ENCODE measurements around the gene MFF.

DNA sequence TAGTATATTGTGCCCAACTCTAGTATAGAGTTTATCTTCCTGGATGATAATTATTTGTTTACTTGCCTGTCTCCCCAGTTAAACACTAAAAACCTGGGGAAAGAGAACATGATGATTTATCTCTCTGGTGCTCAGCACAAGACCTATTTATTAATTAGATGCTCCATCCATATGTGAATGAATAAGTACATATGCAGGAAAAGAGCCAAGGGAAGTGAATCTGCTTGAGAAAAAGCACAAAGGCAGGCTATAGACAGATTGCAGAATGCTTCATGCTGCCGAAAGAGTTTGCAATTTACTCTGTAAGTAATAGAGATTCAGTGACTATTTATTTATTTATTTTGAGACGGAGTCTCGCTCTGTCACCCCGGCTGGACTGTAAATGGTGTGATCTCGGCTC, 37.3 kb upstream of the MFF start:
- no peak for TF ChIP-seq EZH2 (IDR thresholded peaks at IDR 0.05)
- TF ChIP-seq, protein P1, sequence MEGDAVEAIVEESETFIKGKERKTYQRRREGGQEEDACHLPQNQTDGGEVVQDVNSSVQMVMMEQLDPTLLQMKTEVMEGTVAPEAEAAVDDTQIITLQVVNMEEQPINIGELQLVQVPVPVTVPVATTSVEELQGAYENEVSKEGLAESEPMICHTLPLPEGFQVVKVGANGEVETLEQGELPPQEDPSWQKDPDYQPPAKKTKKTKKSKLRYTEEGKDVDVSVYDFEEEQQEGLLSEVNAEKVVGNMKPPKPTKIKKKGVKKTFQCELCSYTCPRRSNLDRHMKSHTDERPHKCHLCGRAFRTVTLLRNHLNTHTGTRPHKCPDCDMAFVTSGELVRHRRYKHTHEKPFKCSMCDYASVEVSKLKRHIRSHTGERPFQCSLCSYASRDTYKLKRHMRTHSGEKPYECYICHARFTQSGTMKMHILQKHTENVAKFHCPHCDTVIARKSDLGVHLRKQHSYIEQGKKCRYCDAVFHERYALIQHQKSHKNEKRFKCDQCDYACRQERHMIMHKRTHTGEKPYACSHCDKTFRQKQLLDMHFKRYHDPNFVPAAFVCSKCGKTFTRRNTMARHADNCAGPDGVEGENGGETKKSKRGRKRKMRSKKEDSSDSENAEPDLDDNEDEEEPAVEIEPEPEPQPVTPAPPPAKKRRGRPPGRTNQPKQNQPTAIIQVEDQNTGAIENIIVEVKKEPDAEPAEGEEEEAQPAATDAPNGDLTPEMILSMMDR (IDR thresholded peaks at IDR 0.05 in 2 of 3, conservative IDR thresholded peaks at IDR 0.05 in 1 of 3; ENCODE audit: borderline replicate concordance in 1 of 3, insufficient read depth in 1 of 3, low read depth in 2 of 3, low read length in 2 of 3): no peak
- no peak for TF ChIP-seq EGR1 (IDR thresholded peaks at IDR 0.05; ENCODE audit: low read depth)

Data from HCT116 (cell line).